ENCODE measurements around the gene HTT.

DNA sequence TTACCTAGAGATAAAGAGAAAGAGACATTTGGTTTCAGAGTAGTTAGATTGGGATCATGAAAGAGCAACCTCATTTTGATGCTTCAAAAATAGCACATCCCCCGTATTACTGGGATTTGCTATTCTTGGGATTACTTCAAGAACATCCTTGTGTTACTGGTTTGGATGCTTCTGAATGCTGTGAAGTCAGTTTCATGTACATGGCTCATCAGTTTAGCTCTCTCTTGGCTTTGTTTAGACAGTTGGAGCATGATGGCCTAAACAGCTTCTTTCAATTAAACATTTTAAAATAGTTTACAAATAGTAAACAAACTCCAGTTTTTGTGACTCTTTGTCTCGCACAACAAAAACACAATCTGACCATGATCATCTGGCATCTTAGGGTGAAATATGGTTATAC lies 23.9 kb downstream of the HTT start:
- TF ChIP-seq, protein P1, sequence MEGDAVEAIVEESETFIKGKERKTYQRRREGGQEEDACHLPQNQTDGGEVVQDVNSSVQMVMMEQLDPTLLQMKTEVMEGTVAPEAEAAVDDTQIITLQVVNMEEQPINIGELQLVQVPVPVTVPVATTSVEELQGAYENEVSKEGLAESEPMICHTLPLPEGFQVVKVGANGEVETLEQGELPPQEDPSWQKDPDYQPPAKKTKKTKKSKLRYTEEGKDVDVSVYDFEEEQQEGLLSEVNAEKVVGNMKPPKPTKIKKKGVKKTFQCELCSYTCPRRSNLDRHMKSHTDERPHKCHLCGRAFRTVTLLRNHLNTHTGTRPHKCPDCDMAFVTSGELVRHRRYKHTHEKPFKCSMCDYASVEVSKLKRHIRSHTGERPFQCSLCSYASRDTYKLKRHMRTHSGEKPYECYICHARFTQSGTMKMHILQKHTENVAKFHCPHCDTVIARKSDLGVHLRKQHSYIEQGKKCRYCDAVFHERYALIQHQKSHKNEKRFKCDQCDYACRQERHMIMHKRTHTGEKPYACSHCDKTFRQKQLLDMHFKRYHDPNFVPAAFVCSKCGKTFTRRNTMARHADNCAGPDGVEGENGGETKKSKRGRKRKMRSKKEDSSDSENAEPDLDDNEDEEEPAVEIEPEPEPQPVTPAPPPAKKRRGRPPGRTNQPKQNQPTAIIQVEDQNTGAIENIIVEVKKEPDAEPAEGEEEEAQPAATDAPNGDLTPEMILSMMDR (IDR thresholded peaks at IDR 0.05; ENCODE audit: low read depth, low read length, missing input control), result no peak
- TF ChIP-seq, protein P2, sequence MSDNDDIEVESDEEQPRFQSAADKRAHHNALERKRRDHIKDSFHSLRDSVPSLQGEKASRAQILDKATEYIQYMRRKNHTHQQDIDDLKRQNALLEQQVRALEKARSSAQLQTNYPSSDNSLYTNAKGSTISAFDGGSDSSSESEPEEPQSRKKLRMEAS (IDR thresholded peaks at IDR 0.05), result no peak
- TF ChIP-seq, protein P3, sequence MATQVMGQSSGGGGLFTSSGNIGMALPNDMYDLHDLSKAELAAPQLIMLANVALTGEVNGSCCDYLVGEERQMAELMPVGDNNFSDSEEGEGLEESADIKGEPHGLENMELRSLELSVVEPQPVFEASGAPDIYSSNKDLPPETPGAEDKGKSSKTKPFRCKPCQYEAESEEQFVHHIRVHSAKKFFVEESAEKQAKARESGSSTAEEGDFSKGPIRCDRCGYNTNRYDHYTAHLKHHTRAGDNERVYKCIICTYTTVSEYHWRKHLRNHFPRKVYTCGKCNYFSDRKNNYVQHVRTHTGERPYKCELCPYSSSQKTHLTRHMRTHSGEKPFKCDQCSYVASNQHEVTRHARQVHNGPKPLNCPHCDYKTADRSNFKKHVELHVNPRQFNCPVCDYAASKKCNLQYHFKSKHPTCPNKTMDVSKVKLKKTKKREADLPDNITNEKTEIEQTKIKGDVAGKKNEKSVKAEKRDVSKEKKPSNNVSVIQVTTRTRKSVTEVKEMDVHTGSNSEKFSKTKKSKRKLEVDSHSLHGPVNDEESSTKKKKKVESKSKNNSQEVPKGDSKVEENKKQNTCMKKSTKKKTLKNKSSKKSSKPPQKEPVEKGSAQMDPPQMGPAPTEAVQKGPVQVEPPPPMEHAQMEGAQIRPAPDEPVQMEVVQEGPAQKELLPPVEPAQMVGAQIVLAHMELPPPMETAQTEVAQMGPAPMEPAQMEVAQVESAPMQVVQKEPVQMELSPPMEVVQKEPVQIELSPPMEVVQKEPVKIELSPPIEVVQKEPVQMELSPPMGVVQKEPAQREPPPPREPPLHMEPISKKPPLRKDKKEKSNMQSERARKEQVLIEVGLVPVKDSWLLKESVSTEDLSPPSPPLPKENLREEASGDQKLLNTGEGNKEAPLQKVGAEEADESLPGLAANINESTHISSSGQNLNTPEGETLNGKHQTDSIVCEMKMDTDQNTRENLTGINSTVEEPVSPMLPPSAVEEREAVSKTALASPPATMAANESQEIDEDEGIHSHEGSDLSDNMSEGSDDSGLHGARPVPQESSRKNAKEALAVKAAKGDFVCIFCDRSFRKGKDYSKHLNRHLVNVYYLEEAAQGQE (IDR thresholded peaks at IDR 0.05), result no peak
- TF ChIP-seq RAD21 (IDR thresholded peaks at IDR 0.05), result no peak
- TF ChIP-seq, protein P4, sequence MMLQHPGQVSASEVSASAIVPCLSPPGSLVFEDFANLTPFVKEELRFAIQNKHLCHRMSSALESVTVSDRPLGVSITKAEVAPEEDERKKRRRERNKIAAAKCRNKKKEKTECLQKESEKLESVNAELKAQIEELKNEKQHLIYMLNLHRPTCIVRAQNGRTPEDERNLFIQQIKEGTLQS (IDR thresholded peaks at IDR 0.05), result no peak
